HFF-Myc (cell line): ENCODE measurements around the gene CEND1.
A peak's percentile ranks its signal among the peaks of the same experiment; 100 is the strongest.

ENCODE experiments used
- DNase-seq: peaks from one replicate; pipeline ENCODE4 v3.0.0-alpha.2; 2011; ENCODE audit warnings: low read depth; ENCODE audit errors: extremely low read depth
- H3K4me3 ChIP-seq: replicated peaks from 2 replicates; pipeline ENCODE4 v1.5.1; 2011; ENCODE audit warnings: low read depth, mild to moderate bottlenecking, control low read depth, low read length
- CTCF ChIP-seq: IDR thresholded peaks from 2 replicates; pipeline ENCODE4 v1.5.1; 2012; ENCODE audit warnings: mild to moderate bottlenecking, low read depth, low read length, control low read depth; ENCODE audit errors: missing control alignments

Gene CEND1

GRCh38 chr11:776561-777287 is 13.2 kb downstream of the CEND1 start:
- no peak for DNase-seq
- TF ChIP-seq CTCF = no peak
- peak overlapping the region; percentile 97 for H3K4me3 ChIP-seq

- no peak for DNase-seq
- no peak for TF ChIP-seq CTCF
- peak overlapping the region; percentile 97 for H3K4me3 ChIP-seq
These were observed 13.7 kb downstream of the CEND1 start for GRCh38 chr11:776263-776560.

GRCh38 chr11:774873-775592 is 14.9 kb downstream of the CEND1 start:
- H3K4me3 ChIP-seq = peak overlapping the region; percentile 97
- TF ChIP-seq CTCF = no peak
- DNase-seq = no peak

GRCh38 chr11:773830-774229 is 16.1 kb downstream of the CEND1 start:
- H3K4me3 ChIP-seq = no peak overlapping the region
- no peak for DNase-seq
- no peak for TF ChIP-seq CTCF

- no peak for TF ChIP-seq CTCF
- H3K4me3 ChIP-seq = no peak overlapping the region
- no peak for DNase-seq
These were observed 16.5 kb downstream of the CEND1 start for GRCh38 chr11:773425-773824.

- no peak for TF ChIP-seq CTCF
- no peak overlapping the region for H3K4me3 ChIP-seq
- DNase-seq = no peak
These were observed 17.2 kb downstream of the CEND1 start for GRCh38 chr11:772429-773390.
